Activated gamma-delta T cell treated with anti-CD3 and anti-CD28 coated beads, Interleukin-2, amount 50 U/mL, for 16 hours (primary cell): ENCODE data around the gene LRMDA.
"Not testable (repeated sequence)": the region's sequence is repeated elsewhere in the genome, so short reads cannot be mapped to it uniquely, and the experiment has no call there.

Experiments
- DNase-seq: peaks from one replicate; pipeline ENCODE4 v3.0.0-alpha.2; 2020; ENCODE audit warnings: low read depth

LRMDA gene

GRCh38 chr10:76509446-76509845 is 1078.0 kb downstream of the LRMDA start:
- no peak for DNase-seq

GRCh38 chr10:76514321-76514720 is 1082.9 kb downstream of the LRMDA start:
- no peak for DNase-seq

GRCh38 chr10:76514869-76515268 is 1083.4 kb downstream of the LRMDA start:
- DNase-seq: no peak

GRCh38 chr10:76522547-76522946 is 1091.1 kb downstream of the LRMDA start:
- no peak for DNase-seq

GRCh38 chr10:76523246-76523645 is 1091.8 kb downstream of the LRMDA start:
- no peak for DNase-seq

GRCh38 chr10:76523791-76524351 is 1092.4 kb downstream of the LRMDA start:
- no peak for DNase-seq

GRCh38 chr10:76526833-76527232 is 1095.4 kb downstream of the LRMDA start:
- DNase-seq: not testable (repeated sequence)

- DNase-seq: no peak
Observed at GRCh38 chr10:76540331-76540730, 1108.9 kb downstream of the LRMDA start.

- DNase-seq: no peak
Observed at GRCh38 chr10:76540786-76541185, 1109.4 kb downstream of the LRMDA start.

GRCh38 chr10:76541852-76542251 is 1110.4 kb downstream of the LRMDA start:
- no peak for DNase-seq

- DNase-seq: no peak
Observed at GRCh38 chr10:76542307-76542930, 1111.0 kb downstream of the LRMDA start.

GRCh38 chr10:76543655-76544054 is 1112.2 kb downstream of the LRMDA start:
- DNase-seq: no peak

GRCh38 chr10:76544789-76545188 is 1113.4 kb downstream of the LRMDA start:
- DNase-seq: no peak

- DNase-seq: no peak
Observed at GRCh38 chr10:76546411-76546810, 1115.0 kb downstream of the LRMDA start.

- peak; percentile 9 for DNase-seq
Observed at GRCh38 chr10:76547352-76547972, 1116.0 kb downstream of the LRMDA start.

GRCh38 chr10:76548716-76549115 is 1117.3 kb downstream of the LRMDA start:
- DNase-seq: no peak

- no peak for DNase-seq
Observed at GRCh38 chr10:76549171-76549570, 1117.7 kb downstream of the LRMDA start.

GRCh38 chr10:76550806-76551205 is 1119.4 kb downstream of the LRMDA start:
- DNase-seq: no peak

- DNase-seq: no peak
Observed at GRCh38 chr10:76552091-76552873, 1120.9 kb downstream of the LRMDA start.

- DNase-seq: no peak
Observed at GRCh38 chr10:76553263-76554032, 1122.0 kb downstream of the LRMDA start.

- DNase-seq: no peak
Observed at GRCh38 chr10:76554033-76554408, 1122.6 kb downstream of the LRMDA start.

GRCh38 chr10:76554478-76554877 is 1123.1 kb downstream of the LRMDA start:
- no peak for DNase-seq
